PC-9 (cell line): ENCODE results near the gene PDE4D. TPM values are rescaled to one million over a fixed set of nuclear protein-coding genes. Genes with fewer than 3 reads are reported as not detected.

Experiments used
- BruUV-seq: library from RNA; stranded (reverse); fragments of 400-500 nt; replicated peaks from 2 replicates; lab custom pipeline; 2021; lab: Mats Ljungman, UMichigan
- CTCF ChIA-PET: fragments of 300-600 bp; sonication (Branson Sonifier 250); formaldehyde crosslinking; loops from one replicate; lab custom pipeline; 2022; ENCODE audit warnings: antibody characterized with exemption; lab: Charles Lee
- POLR2A ChIA-PET: fragments of 300-600 bp; sonication (Branson Sonifier 250); formaldehyde crosslinking; loops from one replicate; lab custom pipeline; 2022; ENCODE audit warnings: antibody characterized with exemption; ENCODE audit not compliant: unreplicated experiment; lab: Charles Lee
- DNase-seq, 2 experiments: peaks; one replicate each; pipeline versions ENCODE4 v3.0.0 to v3.0.0-alpha.2; 2015 to 2022; ENCODE audit warnings: mixed read lengths in 1 of 2
- H2AFZ ChIP-seq: fragments of 200-600 bp; sonication (generic); 2 replicates; pipeline ENCODE4 v1.8.1; 2017; ENCODE audit warnings: antibody characterized with exemption
- H3F3A ChIP-seq: fragments of 200-600 bp; sonication (generic); 2 replicates; pipeline ENCODE4 v1.8.1; 2017; ENCODE audit warnings: antibody characterized with exemption, mild to moderate bottlenecking, low read depth; ENCODE audit not compliant: insufficient read depth
- H3K27ac ChIP-seq: fragments of 200-600 bp; sonication (generic); 2 replicates; pipeline ENCODE4 v1.6.1; 2016; ENCODE audit warnings: mixed run types
- H3K27me3 ChIP-seq: fragments of 200-600 bp; sonication (generic); 2 replicates; pipeline ENCODE4 v1.6.1; 2016; ENCODE audit warnings: low read depth, mixed run types; ENCODE audit not compliant: insufficient read depth
- H3K36me3 ChIP-seq: fragments of 200-600 bp; sonication (generic); 2 replicates; pipeline ENCODE4 v1.6.1; 2016; ENCODE audit warnings: low read depth, mixed run types
- H3K4me1 ChIP-seq: fragments of 200-600 bp; sonication (generic); replicated peaks from 2 replicates; pipeline ENCODE4 v1.6.1; 2016; ENCODE audit warnings: mixed run types; ENCODE audit not compliant: insufficient read depth
- H3K4me2 ChIP-seq: fragments of 200-600 bp; sonication (generic); 2 replicates; pipeline ENCODE4 v1.6.1; 2017; ENCODE audit warnings: mixed run types
- H3K4me3 ChIP-seq: fragments of 200-600 bp; sonication (generic); 2 replicates; pipeline ENCODE4 v1.6.1; 2016; ENCODE audit warnings: mixed run types
- H3K79me2 ChIP-seq: fragments of 200-600 bp; sonication (generic); 2 replicates; pipeline ENCODE4 v1.6.1; 2017; ENCODE audit warnings: low read depth, mixed run types
- H3K9me2 ChIP-seq: fragments of 200-600 bp; sonication (generic); 2 replicates; pipeline ENCODE4 v1.8.1; 2017; ENCODE audit warnings: mild to moderate bottlenecking; ENCODE audit not compliant: insufficient read depth
- H3K9me3 ChIP-seq: fragments of 200-600 bp; sonication (generic); 2 replicates; pipeline ENCODE4 v1.8.1; 2016; ENCODE audit warnings: low read depth; ENCODE audit not compliant: insufficient read depth
- H4K20me1 ChIP-seq: fragments of 200-600 bp; sonication (generic); 2 replicates; pipeline ENCODE4 v1.8.1; 2017; ENCODE audit not compliant: insufficient read depth
- CTCF ChIP-seq: fragments of 200-600 bp; sonication (generic); conservative IDR thresholded peaks from 2 replicates; pipeline ENCODE4 v1.6.1; 2017; ENCODE audit warnings: mixed run types, antibody characterized with exemption, mild to moderate bottlenecking, moderate library complexity
- EZH2 ChIP-seq: fragments of 200-600 bp; sonication (generic); IDR thresholded peaks from 2 replicates; pipeline ENCODE4 v1.8.0; 2017; ENCODE audit warnings: antibody characterized with exemption, low read depth
- intact Hi-C: fragments of 100-400 bp; cut with micrococcal nuclease; formaldehyde crosslinking; loops from one replicate; pipeline ENCODE4 v1.10.0; 2022; ENCODE audit not compliant: unreplicated experiment
- total RNA-seq: library from RNA; stranded (reverse); gene quantifications from 2 replicates; pipeline ENCODE4 v1.2.3, GENCODE V29; 2021

Gene PDE4D
- total RNA-seq, 1 experiment from 2014 or later, result 9.8 TPM

GRCh38 chr5:59462956-59463355 is 430.6 kb downstream of the PDE4D start:
- H3K79me2 ChIP-seq, result no peaks in the 10 kb centered on the region
- no peak overlapping the region for H3K27ac ChIP-seq
- H3F3A ChIP-seq, result no peaks in the 10 kb centered on the region; the same call in 1 of the 2 replicates
- no peak overlapping the region for H3K4me2 ChIP-seq
- DNase-seq, result no peak
- H3K4me1 ChIP-seq, result no peaks in the 10 kb centered on the region
- H3K4me3 ChIP-seq, result no peak overlapping the region
- no peak overlapping the region for H2AFZ ChIP-seq
- H4K20me1 ChIP-seq, result no peaks in the 10 kb centered on the region
- ChIA-PET POLR2A (no interaction called here), CTCF (no interaction called here)
- no TSS peak for BruUV-seq
- intact Hi-C loops, result no loop called here
- TF ChIP-seq EZH2, result no peak
- TF ChIP-seq CTCF, result no peak
- H3K9me3 ChIP-seq, result no peaks in the 10 kb centered on the region
- no peaks in the 10 kb centered on the region for H3K36me3 ChIP-seq
- no peaks in the 10 kb centered on the region for H3K9me2 ChIP-seq
- no peaks in the 10 kb centered on the region for H3K27me3 ChIP-seq

DNA sequence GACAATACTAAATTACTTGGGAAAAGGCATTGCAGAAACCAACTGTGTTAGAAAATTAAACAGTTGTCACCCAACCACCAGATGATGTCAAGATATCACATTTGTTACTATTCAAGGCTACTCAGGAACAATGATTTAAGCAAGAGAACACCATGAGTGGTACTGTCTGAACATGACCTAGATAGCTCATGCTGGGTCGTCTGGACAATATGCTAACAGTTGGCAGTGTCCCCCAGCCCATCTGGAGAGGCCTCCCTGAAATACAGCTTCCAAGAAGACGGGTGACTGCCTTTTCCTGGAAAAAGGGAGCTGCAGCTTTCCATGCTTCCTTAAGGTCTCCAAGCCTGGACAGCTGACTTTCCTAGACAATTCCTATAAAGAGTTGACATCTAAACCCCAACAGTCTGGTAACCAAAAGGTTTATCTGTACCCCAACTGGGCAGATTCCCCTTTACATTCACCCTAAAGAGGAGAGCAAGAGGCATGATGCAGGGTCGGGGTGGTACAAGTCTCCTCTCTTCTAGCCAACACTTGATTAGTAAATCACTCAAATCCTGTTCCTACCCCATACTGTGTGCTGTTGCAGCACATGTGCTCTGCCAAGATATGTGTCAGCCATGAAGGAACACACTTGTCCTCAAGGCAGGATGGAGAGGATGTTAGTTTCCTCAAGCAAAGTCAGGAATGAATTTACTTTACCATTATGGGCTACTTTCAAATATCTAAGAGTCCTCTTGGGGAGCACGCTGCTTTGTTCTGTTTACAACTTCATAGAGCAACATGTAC is 433.0 kb downstream of the PDE4D start:
- BruUV-seq, result no TSS peak
- H3K27ac ChIP-seq, result no peak overlapping the region
- TF ChIP-seq EZH2 (no peak), CTCF (no peak)
- intact Hi-C loops, result no loop called here
- H2AFZ ChIP-seq, result no peak overlapping the region
- no peaks in the 10 kb centered on the region; the same call in 1 of the 2 replicates for H3F3A ChIP-seq
- no peak for DNase-seq
- POLR2A ChIA-PET, result no interaction called here
- H3K79me2 ChIP-seq, result no peaks in the 10 kb centered on the region
- no peaks in the 10 kb centered on the region for H3K27me3 ChIP-seq
- H3K9me2 ChIP-seq, result no peaks in the 10 kb centered on the region
- H3K36me3 ChIP-seq, result no peaks in the 10 kb centered on the region
- H3K4me3 ChIP-seq, result no peak overlapping the region
- H3K9me3 ChIP-seq, result no peaks in the 10 kb centered on the region
- H3K4me2 ChIP-seq, result no peak overlapping the region
- no peaks in the 10 kb centered on the region for H3K4me1 ChIP-seq
- CTCF ChIA-PET, result no interaction called here
- no peaks in the 10 kb centered on the region for H4K20me1 ChIP-seq

GRCh38 chr5:59458966-59459729 is 434.4 kb downstream of the PDE4D start:
- H3K4me1 ChIP-seq, result no peaks in the 10 kb centered on the region

More at GRCh38 chr5:59458966-59459729, 434.4 kb downstream of the PDE4D start:
- ChIA-PET POLR2A (no interaction called here), CTCF (no interaction called here)
- Histone ChIP-seq H3K9me3 (no peaks in the 10 kb centered on the region), H3K9me2 (no peaks in the 10 kb centered on the region), H3F3A (no peaks in the 10 kb centered on the region; the same call in 1 of the 2 replicates), H3K79me2 (no peaks in the 10 kb centered on the region), H3K27ac (no peak overlapping the region), H3K27me3 (no peaks in the 10 kb centered on the region), H3K4me2 (no peak overlapping the region), H2AFZ (no peak overlapping the region), H3K36me3 (no peaks in the 10 kb centered on the region), H3K4me3 (no peak overlapping the region), H4K20me1 (no peaks in the 10 kb centered on the region)
- no TSS peak for BruUV-seq
- DNase-seq, result no peak
- TF ChIP-seq CTCF, result no peak
- TF ChIP-seq EZH2, result no peak
- intact Hi-C loops, result no loop called here
